ENCODE results near the gene HBE1.
"Not testable (repeated sequence)": the region's sequence is repeated elsewhere in the genome, so short reads cannot be mapped to it uniquely, and the experiment has no call there.

HBE1 gene

DNA sequence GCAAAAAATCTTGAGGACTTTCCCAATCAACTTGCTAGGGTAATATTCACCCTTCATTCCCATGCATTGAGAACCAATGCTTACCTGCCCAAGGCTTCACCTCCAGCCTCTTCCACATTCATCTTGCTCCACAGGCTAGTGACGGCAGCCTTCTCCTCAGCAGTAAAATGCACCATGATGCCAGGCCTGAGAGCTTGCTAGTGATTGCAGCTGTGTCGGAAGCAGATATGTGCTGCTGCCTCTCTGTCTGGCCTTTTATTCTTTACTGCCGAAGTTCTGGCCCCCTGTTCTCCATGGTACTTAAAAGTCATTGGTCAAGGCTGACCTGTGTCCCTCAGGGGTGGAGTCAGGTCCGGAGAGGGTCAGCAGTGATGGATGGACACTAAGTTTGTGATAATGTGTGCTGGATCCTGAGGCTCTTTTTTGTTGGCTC lies at the start of gene HBE1:
Gene HBE1, minus strand, starts transcription at position 231 of the 433 bp plus-strand sequence. Its CDS starts 55 bp downstream, at position 176.
- ATAC-seq, result no peak
- TF ChIP-seq PPARA (CRISPR knock-in tag; IDR thresholded peaks at IDR 0.05; ENCODE audit: borderline replicate concordance) (no peak), ZNF8 (CRISPR knock-in tag; IDR thresholded peaks at IDR 0.05) (no peak), CSDC2 (CRISPR knock-in tag; IDR thresholded peaks at IDR 0.05) (no peak), PATZ1 (CRISPR knock-in tag; IDR thresholded peaks at IDR 0.05; ENCODE audit: borderline replicate concordance) (no peak), ZFP3 (CRISPR knock-in tag; IDR thresholded peaks at IDR 0.05) (no peak)
- TF ChIP-seq, protein P1, sequence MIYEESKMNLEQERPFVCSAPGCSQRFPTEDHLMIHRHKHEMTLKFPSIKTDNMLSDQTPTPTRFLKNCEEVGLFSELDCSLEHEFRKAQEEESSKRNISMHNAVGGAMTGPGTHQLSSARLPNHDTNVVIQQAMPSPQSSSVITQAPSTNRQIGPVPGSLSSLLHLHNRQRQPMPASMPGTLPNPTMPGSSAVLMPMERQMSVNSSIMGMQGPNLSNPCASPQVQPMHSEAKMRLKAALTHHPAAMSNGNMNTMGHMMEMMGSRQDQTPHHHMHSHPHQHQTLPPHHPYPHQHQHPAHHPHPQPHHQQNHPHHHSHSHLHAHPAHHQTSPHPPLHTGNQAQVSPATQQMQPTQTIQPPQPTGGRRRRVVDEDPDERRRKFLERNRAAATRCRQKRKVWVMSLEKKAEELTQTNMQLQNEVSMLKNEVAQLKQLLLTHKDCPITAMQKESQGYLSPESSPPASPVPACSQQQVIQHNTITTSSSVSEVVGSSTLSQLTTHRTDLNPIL (CRISPR knock-in tag; IDR thresholded peaks at IDR 0.05; ENCODE audit: low read depth), result no peak

DNA sequence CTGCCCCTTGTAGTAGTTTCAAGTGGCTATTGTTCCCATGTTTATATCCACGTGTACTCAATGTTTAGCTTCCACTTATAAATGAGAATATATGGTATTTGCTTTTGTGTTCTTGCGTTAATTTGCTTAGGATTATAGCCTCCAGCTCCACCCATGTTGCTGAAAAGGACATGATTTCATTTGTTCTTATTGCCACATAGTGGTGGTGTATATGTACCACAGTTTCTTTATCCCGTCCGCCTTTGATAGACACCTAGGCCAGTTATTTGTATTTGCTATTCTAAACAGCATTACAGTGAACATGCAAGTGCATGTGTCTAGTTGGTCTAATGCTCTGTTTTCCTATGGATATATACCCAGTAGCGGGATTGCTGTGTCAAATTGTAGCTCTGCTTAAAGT lies 47.5 kb upstream of the HBE1 start:
- TF ChIP-seq RARB (CRISPR knock-in tag; IDR thresholded peaks at IDR 0.05) (no peak), ZNF8 (CRISPR knock-in tag; IDR thresholded peaks at IDR 0.05) (no peak), OSR1 (CRISPR knock-in tag; IDR thresholded peaks at IDR 0.05) (no peak), TOX (CRISPR knock-in tag; IDR thresholded peaks at IDR 0.05; ENCODE audit: borderline replicate concordance) (no peak), CSDC2 (CRISPR knock-in tag; IDR thresholded peaks at IDR 0.05) (no peak)
- TF ChIP-seq, protein P2, sequence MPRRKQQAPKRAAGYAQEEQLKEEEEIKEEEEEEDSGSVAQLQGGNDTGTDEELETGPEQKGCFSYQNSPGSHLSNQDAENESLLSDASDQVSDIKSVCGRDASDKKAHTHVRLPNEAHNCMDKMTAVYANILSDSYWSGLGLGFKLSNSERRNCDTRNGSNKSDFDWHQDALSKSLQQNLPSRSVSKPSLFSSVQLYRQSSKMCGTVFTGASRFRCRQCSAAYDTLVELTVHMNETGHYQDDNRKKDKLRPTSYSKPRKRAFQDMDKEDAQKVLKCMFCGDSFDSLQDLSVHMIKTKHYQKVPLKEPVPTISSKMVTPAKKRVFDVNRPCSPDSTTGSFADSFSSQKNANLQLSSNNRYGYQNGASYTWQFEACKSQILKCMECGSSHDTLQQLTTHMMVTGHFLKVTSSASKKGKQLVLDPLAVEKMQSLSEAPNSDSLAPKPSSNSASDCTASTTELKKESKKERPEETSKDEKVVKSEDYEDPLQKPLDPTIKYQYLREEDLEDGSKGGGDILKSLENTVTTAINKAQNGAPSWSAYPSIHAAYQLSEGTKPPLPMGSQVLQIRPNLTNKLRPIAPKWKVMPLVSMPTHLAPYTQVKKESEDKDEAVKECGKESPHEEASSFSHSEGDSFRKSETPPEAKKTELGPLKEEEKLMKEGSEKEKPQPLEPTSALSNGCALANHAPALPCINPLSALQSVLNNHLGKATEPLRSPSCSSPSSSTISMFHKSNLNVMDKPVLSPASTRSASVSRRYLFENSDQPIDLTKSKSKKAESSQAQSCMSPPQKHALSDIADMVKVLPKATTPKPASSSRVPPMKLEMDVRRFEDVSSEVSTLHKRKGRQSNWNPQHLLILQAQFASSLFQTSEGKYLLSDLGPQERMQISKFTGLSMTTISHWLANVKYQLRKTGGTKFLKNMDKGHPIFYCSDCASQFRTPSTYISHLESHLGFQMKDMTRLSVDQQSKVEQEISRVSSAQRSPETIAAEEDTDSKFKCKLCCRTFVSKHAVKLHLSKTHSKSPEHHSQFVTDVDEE (CRISPR knock-in tag; IDR thresholded peaks at IDR 0.05), result no peak

GRCh38 chr11:5313326-5314023 lies 43.7 kb upstream of the HBE1 start:
- ATAC-seq, result not testable (repeated sequence)

More for the DNA sequence above, 47.5 kb upstream of the HBE1 start:
- ATAC-seq, result peak; percentile 31; the same call in 1 of the 3 replicates

GRCh38 chr11:5310423-5310822 lies 40.7 kb upstream of the HBE1 start:
- no peak for ATAC-seq
- TF ChIP-seq TOX (CRISPR knock-in tag; IDR thresholded peaks at IDR 0.05; ENCODE audit: borderline replicate concordance), result no peak
- TF ChIP-seq CSRNP3 (CRISPR knock-in tag; IDR thresholded peaks at IDR 0.05), result no peak
- no peak for TF ChIP-seq ISL1 (CRISPR knock-in tag; IDR thresholded peaks at IDR 0.05)
- TF ChIP-seq OSR1 (CRISPR knock-in tag; IDR thresholded peaks at IDR 0.05), result no peak
- TF ChIP-seq, protein P3, sequence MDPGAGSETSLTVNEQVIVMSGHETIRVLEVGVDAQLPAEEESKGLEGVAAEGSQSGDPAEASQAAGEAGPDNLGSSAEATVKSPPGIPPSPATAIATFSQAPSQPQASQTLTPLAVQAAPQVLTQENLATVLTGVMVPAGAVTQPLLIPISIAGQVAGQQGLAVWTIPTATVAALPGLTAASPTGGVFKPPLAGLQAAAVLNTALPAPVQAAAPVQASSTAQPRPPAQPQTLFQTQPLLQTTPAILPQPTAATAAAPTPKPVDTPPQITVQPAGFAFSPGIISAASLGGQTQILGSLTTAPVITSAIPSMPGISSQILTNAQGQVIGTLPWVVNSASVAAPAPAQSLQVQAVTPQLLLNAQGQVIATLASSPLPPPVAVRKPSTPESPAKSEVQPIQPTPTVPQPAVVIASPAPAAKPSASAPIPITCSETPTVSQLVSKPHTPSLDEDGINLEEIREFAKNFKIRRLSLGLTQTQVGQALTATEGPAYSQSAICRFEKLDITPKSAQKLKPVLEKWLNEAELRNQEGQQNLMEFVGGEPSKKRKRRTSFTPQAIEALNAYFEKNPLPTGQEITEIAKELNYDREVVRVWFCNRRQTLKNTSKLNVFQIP (CRISPR knock-in tag; IDR thresholded peaks at IDR 0.05; ENCODE audit: borderline replicate concordance, low read depth), result no peak
- no peak for TF ChIP-seq ZNF8 (CRISPR knock-in tag; IDR thresholded peaks at IDR 0.05)
- TF ChIP-seq SNAI2 (CRISPR knock-in tag; IDR thresholded peaks at IDR 0.05), result no peak
- TF ChIP-seq, protein P2 (CRISPR knock-in tag; IDR thresholded peaks at IDR 0.05), result no peak
- no peak for TF ChIP-seq BACH2 (CRISPR knock-in tag; IDR thresholded peaks at IDR 0.05; ENCODE audit: borderline replicate concordance)
- no peak for TF ChIP-seq RARB (CRISPR knock-in tag; IDR thresholded peaks at IDR 0.05)
- no peak for TF ChIP-seq GLIS3 (CRISPR knock-in tag; IDR thresholded peaks at IDR 0.05)
- TF ChIP-seq ZFP30 (CRISPR knock-in tag; IDR thresholded peaks at IDR 0.05), result no peak
- TF ChIP-seq ZFP3 (CRISPR knock-in tag; IDR thresholded peaks at IDR 0.05), result no peak
- no peak for TF ChIP-seq ESRRG (CRISPR knock-in tag; IDR thresholded peaks at IDR 0.05)
- TF ChIP-seq ZC3H10 (CRISPR knock-in tag; IDR thresholded peaks at IDR 0.05), result no peak
- TF ChIP-seq ZNF70 (CRISPR knock-in tag; IDR thresholded peaks at IDR 0.05), result no peak
- TF ChIP-seq PATZ1 (CRISPR knock-in tag; IDR thresholded peaks at IDR 0.05; ENCODE audit: borderline replicate concordance), result no peak
- TF ChIP-seq CSDC2 (CRISPR knock-in tag; IDR thresholded peaks at IDR 0.05), result no peak
- no peak for TF ChIP-seq TCF4 (CRISPR knock-in tag; IDR thresholded peaks at IDR 0.05; ENCODE audit: borderline replicate concordance)

Data from SK-N-SH treated with all-trans-retinoic acid at 6 μM for 48 hours (cell line).